Measurements from ENCODE around the gene MBP. TPM values are rescaled to one million over a fixed set of nuclear protein-coding genes. Genes with fewer than 3 reads are reported as not detected.

MBP gene
- total and polyA plus RNA-seq, 10 of the 15 experiments (the other 5 are each of a cell fraction or from before 2014, with no cell fraction given) = 12.2 to 67.8 (median 42.1) TPM

GRCh38 chr18:77005651-77006195, 126.9 kb downstream of the MBP start:
- TF ChIP-seq YBX1 (IDR thresholded peaks at IDR 0.05) (no peak), HDAC2 (IDR thresholded peaks at IDR 0.05) (no peak), ZNF274 (IDR thresholded peaks at IDR 0.05; ENCODE audit: insufficient read depth, insufficient read length) (no peak), ASH2L (IDR thresholded peaks at IDR 0.05; ENCODE audit: borderline replicate concordance, low read depth) (no peak)
- intact Hi-C loops (cut with micrococcal nuclease; ENCODE audit: unreplicated experiment) (no loop called here), in situ Hi-C loops (cut with MboI) (loop anchor here (10.0 kb wide), 1 partner anchor 649 kb away; no protein-coding TSS in a partner anchor)
- ChIA-PET SMC1A (ENCODE audit: uncharacterized antibody, unreplicated experiment) (interaction anchor here (4.0 kb wide), 1 partner anchor 205 kb away, joined by 24 read pairs; no protein-coding TSS in a partner anchor), RAD21 (ENCODE audit: unreplicated experiment) (interaction anchor here (1.2 to 7.6 kb wide), 2 partner anchors 23 to 205 kb away, joined by 3 to 126 read pairs; no protein-coding TSS in a partner anchor), CTCF (interaction anchor here (1.0 to 3.7 kb wide), 4 partner anchors 49 to 206 kb away, joined by 3 to 25 read pairs (median 4); no protein-coding TSS in a partner anchor), POLR2A (no interaction called here)
- Histone ChIP-seq H3K4me2 (ENCODE audit: control insufficient read depth, insufficient read depth) (no peak overlapping the region), H4K20me1 (ENCODE audit: control insufficient read depth, insufficient read depth) (no peaks in the 10 kb centered on the region), H3K4me1 (ENCODE audit: control insufficient read depth, insufficient read depth, low read length) (no peaks in the 10 kb centered on the region), H3K9ac (ENCODE audit: control insufficient read depth, insufficient read depth, low read length) (no peak overlapping the region), H3K27ac (ENCODE audit: control insufficient read depth, insufficient read depth) (no peak overlapping the region), H3K27me3 (replicated peaks in 1 of 2; ENCODE audit: control insufficient read depth in 2 of 2, insufficient read depth in 2 of 2, low read length in 1 of 2) (no peaks in the 10 kb centered on the region), H3K4me3 (no peak overlapping the region), H3K79me2 (ENCODE audit: control insufficient read depth, insufficient read depth, low read length) (no peaks in the 10 kb centered on the region), H2AFZ (ENCODE audit: control insufficient read depth, low read depth, low read length) (no peak overlapping the region), H3K36me3 (ENCODE audit: control insufficient read depth in 2 of 2, insufficient read depth in 2 of 2, low read length in 1 of 2) (peaks cover 0 to 2% of the 10 kb centered on the region in 2 experiments; a peak in 1 of 4 replicates), H3K9me3 (replicated peaks; ENCODE audit: control insufficient read depth, insufficient read depth, low read length) (no peaks in the 10 kb centered on the region)
- ATAC-seq = no peak
- no peak for FAIRE-seq
- no peak for DNase-seq (ENCODE audit: low read depth, low spot score)
- no TSS peak for BruUV-seq (replicated peaks)
- WGBS (ENCODE audit: insufficient coverage, insufficient replicate concordance, low lambda C conversion rate, missing lambda C conversion rate) = 80% methylated on average over 11 of the region's 11 CpGs

- intact Hi-C loops (cut with micrococcal nuclease; ENCODE audit: unreplicated experiment) = loop anchor here (5.0 kb wide), 2 partner anchors 128 to 648 kb away; partner anchors contain the start of gene MBP
- peak overlapping the region; percentile 26; the same call in 1 of the 2 replicates for H3K4me2 ChIP-seq (ENCODE audit: control insufficient read depth, insufficient read depth)
- BruUV-seq (replicated peaks) = no TSS peak
- ATAC-seq (no peak), FAIRE-seq (no peak), DNase-seq (ENCODE audit: low read depth, low spot score) (no peak)
- in situ Hi-C loops (cut with MboI) = loop anchor here (5.0 to 10.0 kb wide), 2 partner anchors 198 to 650 kb away; no protein-coding TSS in a partner anchor
- no peak overlapping the region for H3K9ac ChIP-seq (ENCODE audit: control insufficient read depth, insufficient read depth, low read length)
- H2AFZ ChIP-seq (ENCODE audit: control insufficient read depth, low read depth, low read length) = no peak overlapping the region
- ChIA-PET POLR2A (no interaction called here), SMC1A (ENCODE audit: uncharacterized antibody, unreplicated experiment) (interaction anchor here (1.8 to 4.0 kb wide), 2 partner anchors 118 to 206 kb away, joined by 5 to 24 read pairs; no protein-coding TSS in a partner anchor), CTCF (interaction anchor here (0.8 to 3.7 kb wide), 8 partner anchors 10 to 207 kb away, joined by 3 to 25 read pairs (median 3); no protein-coding TSS in a partner anchor), RAD21 (ENCODE audit: unreplicated experiment) (interaction anchor here (1.2 to 7.6 kb wide), 2 partner anchors 22 to 206 kb away, joined by 3 to 126 read pairs; no protein-coding TSS in a partner anchor)
- H3K4me1 ChIP-seq (ENCODE audit: control insufficient read depth, insufficient read depth, low read length) = no peaks in the 10 kb centered on the region
- H4K20me1 ChIP-seq (ENCODE audit: control insufficient read depth, insufficient read depth) = no peaks in the 10 kb centered on the region
- H3K9me3 ChIP-seq (replicated peaks; ENCODE audit: control insufficient read depth, insufficient read depth, low read length) = no peaks in the 10 kb centered on the region
- no peak overlapping the region for H3K27ac ChIP-seq (ENCODE audit: control insufficient read depth, insufficient read depth)
- no peak overlapping the region for H3K4me3 ChIP-seq
- TF ChIP-seq SPI1 (IDR thresholded peaks at IDR 0.05; ENCODE audit: borderline replicate concordance, insufficient read depth, low read depth, low read length) = peak; percentile 31; the same call in 1 of the 2 replicates
- no peak for TF ChIP-seq BCL3 (IDR thresholded peaks at IDR 0.05; ENCODE audit: borderline replicate concordance, insufficient read depth, low read depth, low read length, poor library complexity, severe bottlenecking)
- no peaks in the 10 kb centered on the region for H3K27me3 ChIP-seq (replicated peaks in 1 of 2; ENCODE audit: control insufficient read depth in 2 of 2, insufficient read depth in 2 of 2, low read length in 1 of 2)
- no peaks in the 10 kb centered on the region for H3K79me2 ChIP-seq (ENCODE audit: control insufficient read depth, insufficient read depth, low read length)
- 72% methylated on average over 24 of the region's 26 CpGs for WGBS (ENCODE audit: insufficient coverage, insufficient replicate concordance, low lambda C conversion rate, missing lambda C conversion rate)
- H3K36me3 ChIP-seq (ENCODE audit: control insufficient read depth in 2 of 2, insufficient read depth in 2 of 2, low read length in 1 of 2) = peaks cover 0 to 2% of the 10 kb centered on the region in 2 experiments; a peak in 1 of 4 replicates
Measured at GRCh38 chr18:77004555-77005380, 127.8 kb downstream of the MBP start.

Data from GM12878 (cell line).